Subcutaneous abdominal adipose tissue (tissue), 5 donors: Measurements from ENCODE around the gene ERC2.

Experiments used
- H3K27ac ChIP-seq: one replicate; pipeline ENCODE4 v1.7.0; 2013; ENCODE audit warnings: low read depth, mild to moderate bottlenecking, inconsistent platforms, low read length, moderate library complexity
- H3K27me3 ChIP-seq, 5 donors: one replicate each; pipeline ENCODE4 v1.7.0; 2013; ENCODE audit warnings: low read length in 5 of 5, inconsistent platforms in 1 of 5; ENCODE audit not compliant: control insufficient read depth in 5 of 5, insufficient read depth in 4 of 5
- H3K36me3 ChIP-seq, 5 donors: one replicate each; pipeline ENCODE4 v1.7.0; 2013; ENCODE audit warnings: low read length in 5 of 5; ENCODE audit not compliant: control insufficient read depth in 5 of 5, insufficient read depth in 5 of 5
- H3K4me1 ChIP-seq, 5 donors: one replicate each; pipeline ENCODE4 v1.7.0; 2013; ENCODE audit warnings: low read length in 5 of 5, mild to moderate bottlenecking in 3 of 5, moderate library complexity in 1 of 5; ENCODE audit not compliant: control insufficient read depth in 5 of 5, insufficient read depth in 5 of 5
- H3K4me3 ChIP-seq, 5 donors: one replicate each; pipeline ENCODE4 v1.7.0; 2013; ENCODE audit warnings: low read length in 5 of 5, low read depth in 1 of 5
- H3K9ac ChIP-seq, 5 donors: one replicate each; pipeline ENCODE4 v1.7.0; 2013; ENCODE audit warnings: low read length in 5 of 5, mild to moderate bottlenecking in 4 of 5, moderate library complexity in 3 of 5
- H3K9me3 ChIP-seq, 5 donors: one replicate each; pipeline ENCODE4 v1.7.0; 2013; ENCODE audit warnings: low read length in 5 of 5; ENCODE audit not compliant: control insufficient read depth in 5 of 5
- donor health status: healthy.
- donor health status: healthy.
- donor health status: healthy.
- donor health status: healthy.
- donor health status: healthy.

ERC2 gene

DNA sequence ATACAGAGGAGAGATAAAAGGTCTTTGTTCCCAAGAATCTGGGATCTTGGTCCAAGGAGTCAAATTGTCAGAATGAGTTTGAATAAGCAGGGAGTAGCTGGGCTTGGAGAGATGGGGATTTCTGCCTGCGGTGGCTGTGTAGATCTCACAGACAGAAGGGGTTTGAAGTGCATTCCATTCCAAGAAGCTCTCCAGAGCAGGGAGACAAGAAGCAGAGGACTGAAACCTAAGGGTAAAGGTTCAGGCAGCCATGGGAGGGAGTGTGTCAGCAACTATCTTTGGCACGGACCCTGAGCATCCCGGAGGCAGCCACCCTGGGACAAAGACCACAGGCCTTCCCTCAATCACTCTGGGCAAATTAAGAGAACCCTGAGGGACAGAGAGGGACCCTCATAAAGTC, 558.9 kb downstream of the ERC2 start:
- Histone ChIP-seq H3K27ac (no peak overlapping the region), H3K27me3 (peaks cover 0 to 4% (median 0%) of the 10 kb centered on the region in 5 donors), H3K36me3 (no peaks in the 10 kb centered on the region), H3K9ac (no peak overlapping the region), H3K9me3 (no peaks in the 10 kb centered on the region), H3K4me1 (no peaks in the 10 kb centered on the region), H3K4me3 (no peak overlapping the region)

DNA sequence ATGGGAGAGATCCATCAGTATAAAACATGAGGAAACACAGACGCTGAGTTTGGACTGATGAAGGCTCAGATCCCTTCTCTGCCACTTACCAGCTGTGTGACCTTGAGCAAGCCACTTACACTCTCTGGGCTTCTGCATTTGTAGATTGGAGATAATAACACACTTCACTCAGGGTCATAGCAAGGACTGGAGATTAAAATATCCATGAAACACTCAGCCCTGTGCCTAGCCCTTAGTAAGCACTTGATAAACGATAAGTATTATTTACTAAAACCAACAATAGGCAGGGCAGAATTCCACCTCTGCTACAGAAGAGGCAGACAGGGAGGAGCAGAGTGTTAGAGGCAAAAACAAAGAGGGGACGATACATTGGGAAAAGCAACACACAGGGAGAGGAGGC, 560.7 kb downstream of the ERC2 start:
- no peaks in the 10 kb centered on the region for H3K4me1 ChIP-seq
- H3K9ac ChIP-seq: no peak overlapping the region
- no peak overlapping the region for H3K4me3 ChIP-seq
- H3K36me3 ChIP-seq: no peaks in the 10 kb centered on the region
- H3K27me3 ChIP-seq: peaks cover 0 to 4% (median 0%) of the 10 kb centered on the region in 5 donors
- H3K27ac ChIP-seq: no peak overlapping the region
- H3K9me3 ChIP-seq: no peaks in the 10 kb centered on the region

DNA sequence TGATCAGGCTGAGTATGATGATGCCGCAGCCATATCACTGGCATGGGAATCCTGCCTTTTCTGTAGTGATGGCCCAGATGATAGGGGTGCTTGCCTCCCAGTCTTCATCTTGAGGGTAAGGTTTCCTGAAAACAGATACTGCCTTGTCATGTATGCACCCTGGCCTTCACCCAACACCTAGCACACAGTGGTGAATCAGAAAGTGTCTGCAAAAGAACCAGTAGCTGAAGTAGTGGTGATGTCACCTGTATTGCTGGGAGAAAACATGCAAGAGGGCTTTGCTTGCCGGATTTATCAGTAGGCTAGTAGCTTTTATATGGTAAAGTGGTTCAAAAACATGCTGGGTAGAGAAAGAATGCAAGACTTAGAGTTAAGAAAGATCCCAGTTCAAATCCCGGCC, 561.4 kb downstream of the ERC2 start:
- H3K27ac ChIP-seq: no peak overlapping the region
- H3K27me3 ChIP-seq: peaks cover 0 to 4% (median 0%) of the 10 kb centered on the region in 5 donors
- H3K9me3 ChIP-seq: no peaks in the 10 kb centered on the region
- no peaks in the 10 kb centered on the region for H3K36me3 ChIP-seq
- H3K4me3 ChIP-seq: no peak overlapping the region
- H3K4me1 ChIP-seq: no peaks in the 10 kb centered on the region
- no peak overlapping the region for H3K9ac ChIP-seq

DNA sequence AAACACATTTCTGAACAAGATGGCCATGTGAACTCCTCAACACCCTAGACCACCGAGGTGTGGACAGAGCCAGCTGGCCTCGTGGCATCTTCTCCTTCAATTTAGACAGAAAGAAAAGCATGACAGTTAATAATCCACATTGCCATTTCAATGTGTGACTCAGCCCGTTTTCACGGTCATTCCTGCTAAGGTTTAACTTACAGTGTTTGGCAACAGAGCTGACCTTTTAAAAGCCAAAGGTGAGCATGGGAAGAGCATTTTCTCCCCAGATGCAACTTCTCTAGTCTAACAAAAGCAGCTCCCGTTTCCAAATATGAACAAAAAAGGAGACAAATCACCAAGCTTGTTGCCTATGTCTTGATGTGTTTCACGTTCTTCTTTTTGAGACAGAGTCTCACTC, 563.6 kb downstream of the ERC2 start:
- no peak overlapping the region for H3K4me3 ChIP-seq
- H3K27ac ChIP-seq: no peak overlapping the region
- H3K4me1 ChIP-seq: no peaks in the 10 kb centered on the region
- H3K36me3 ChIP-seq: no peaks in the 10 kb centered on the region
- H3K9me3 ChIP-seq: no peaks in the 10 kb centered on the region
- peaks cover 0 to 4% (median 0%) of the 10 kb centered on the region in 5 donors for H3K27me3 ChIP-seq
- no peak overlapping the region for H3K9ac ChIP-seq

DNA sequence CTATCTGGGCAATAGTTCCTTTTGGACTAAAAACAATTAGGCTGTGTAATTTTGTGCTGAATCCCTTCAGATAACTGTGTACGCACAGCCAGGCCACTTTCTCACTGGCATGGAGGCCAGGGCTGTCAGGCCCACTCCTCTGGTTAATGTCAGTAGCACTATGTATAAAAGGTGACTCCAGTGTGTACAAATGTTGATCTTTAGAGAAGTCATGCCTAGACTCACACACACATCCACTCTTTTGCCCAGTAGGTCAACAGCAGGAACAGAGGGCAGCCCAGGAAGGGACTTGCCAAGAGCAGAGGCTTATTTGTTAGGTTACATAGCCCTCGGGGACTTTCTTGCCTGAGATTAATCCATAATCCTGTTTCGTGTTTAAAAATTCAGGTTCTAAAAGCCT, 564.6 kb downstream of the ERC2 start:
- H3K9me3 ChIP-seq: no peaks in the 10 kb centered on the region
- H3K36me3 ChIP-seq: no peaks in the 10 kb centered on the region
- H3K4me3 ChIP-seq: no peak overlapping the region
- no peaks in the 10 kb centered on the region for H3K4me1 ChIP-seq
- no peak overlapping the region for H3K27ac ChIP-seq
- peaks cover 0 to 4% (median 0%) of the 10 kb centered on the region in 5 donors for H3K27me3 ChIP-seq
- no peak overlapping the region for H3K9ac ChIP-seq

DNA sequence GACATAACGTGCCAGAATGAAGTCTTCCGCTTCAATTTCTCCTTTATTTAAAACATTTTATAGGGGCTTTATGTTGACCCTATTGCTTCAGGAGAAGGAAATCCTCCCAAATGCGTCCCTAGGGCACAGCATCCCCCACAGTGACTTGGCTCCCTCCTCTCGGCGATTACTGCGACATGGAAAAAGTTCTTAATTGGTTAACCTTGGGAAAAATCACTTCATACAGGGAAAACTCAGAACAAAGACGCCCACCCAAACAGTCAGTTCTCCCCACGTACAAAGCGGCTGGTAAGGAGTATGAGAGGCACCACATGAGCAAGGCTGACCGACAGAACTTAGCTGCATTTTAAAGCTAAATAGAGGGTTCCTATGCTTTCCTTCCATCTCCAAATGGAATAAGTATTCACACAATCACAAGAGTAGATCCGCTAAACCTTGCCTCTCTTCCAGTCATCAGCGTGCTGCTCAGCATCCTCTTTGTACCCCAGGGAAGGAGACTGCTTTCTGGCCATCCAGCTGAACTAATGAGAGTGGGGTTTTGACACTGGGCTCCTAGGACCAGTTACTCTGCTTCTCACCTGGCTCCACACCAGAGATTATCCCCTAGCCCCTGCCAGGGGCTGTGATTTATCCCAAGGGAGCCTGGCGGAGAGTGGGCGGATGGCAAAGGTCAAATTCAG, 565.9 kb downstream of the ERC2 start:
- Histone ChIP-seq H3K9me3 (no peaks in the 10 kb centered on the region), H3K9ac (no peak overlapping the region), H3K36me3 (no peaks in the 10 kb centered on the region), H3K4me3 (no peak overlapping the region), H3K27me3 (no peaks in the 10 kb centered on the region), H3K27ac (no peak overlapping the region), H3K4me1 (no peaks in the 10 kb centered on the region)

DNA sequence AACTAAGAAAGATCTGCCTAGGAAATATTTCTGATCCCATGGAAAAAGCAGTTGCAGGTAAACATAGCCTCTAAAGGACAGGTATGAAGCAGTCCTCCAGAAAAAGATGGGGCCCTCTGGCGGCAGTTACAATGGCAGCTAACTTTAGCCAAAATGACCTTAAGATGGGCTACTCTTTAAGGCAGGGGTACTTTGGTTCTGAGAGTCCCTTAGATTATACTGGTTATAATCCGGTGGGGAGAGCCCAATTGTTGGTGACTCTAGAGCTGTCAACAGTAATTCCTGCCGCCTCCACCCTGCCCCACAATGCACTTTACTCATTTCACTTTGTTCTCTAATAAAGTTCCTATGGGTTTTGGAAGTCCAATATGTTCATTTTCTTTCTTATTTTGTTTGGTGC, 568.4 kb downstream of the ERC2 start:
- H3K36me3 ChIP-seq: no peaks in the 10 kb centered on the region
- H3K9ac ChIP-seq: no peak overlapping the region
- H3K9me3 ChIP-seq: no peaks in the 10 kb centered on the region
- H3K4me3 ChIP-seq: no peak overlapping the region
- no peaks in the 10 kb centered on the region for H3K4me1 ChIP-seq
- H3K27me3 ChIP-seq: peaks cover 0 to 3% (median 0%) of the 10 kb centered on the region in 5 donors
- H3K27ac ChIP-seq: no peak overlapping the region

DNA sequence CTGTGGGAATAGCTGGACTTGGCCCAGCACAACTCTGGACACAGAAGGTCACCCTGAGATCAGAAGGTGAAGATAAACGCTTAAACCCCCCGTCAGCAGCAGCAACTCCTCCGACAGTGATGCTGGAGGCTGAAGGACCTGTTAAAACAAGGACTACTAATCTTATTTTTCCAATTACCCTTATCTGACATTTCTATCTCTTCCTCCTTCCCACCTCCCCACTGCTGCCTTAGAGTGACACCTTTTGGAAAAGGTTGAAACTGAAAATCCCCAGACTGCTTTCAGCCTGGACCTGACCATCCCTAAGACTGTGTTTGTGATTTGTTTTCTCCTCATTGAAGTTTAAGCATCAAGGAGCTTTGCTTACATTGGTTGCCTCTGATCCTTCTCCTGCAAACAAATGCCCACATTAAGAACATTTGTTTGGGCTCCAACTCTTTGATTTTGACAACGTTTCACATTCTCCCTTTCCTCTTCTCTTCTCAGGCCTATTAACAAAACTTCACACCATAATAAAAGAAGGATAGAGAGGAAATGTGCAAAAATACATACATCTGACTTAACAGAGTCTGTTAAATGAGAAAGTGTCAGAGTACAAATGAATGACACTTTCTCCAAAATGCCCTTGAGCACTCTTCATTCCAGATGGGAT, 570.6 kb downstream of the ERC2 start:
- no peak overlapping the region for H3K4me3 ChIP-seq
- no peak overlapping the region for H3K27ac ChIP-seq
- no peak overlapping the region for H3K9ac ChIP-seq
- no peaks in the 10 kb centered on the region for H3K4me1 ChIP-seq
- H3K27me3 ChIP-seq: peaks cover 0 to 3% (median 0%) of the 10 kb centered on the region in 5 donors
- H3K9me3 ChIP-seq: no peaks in the 10 kb centered on the region
- H3K36me3 ChIP-seq: no peaks in the 10 kb centered on the region

DNA sequence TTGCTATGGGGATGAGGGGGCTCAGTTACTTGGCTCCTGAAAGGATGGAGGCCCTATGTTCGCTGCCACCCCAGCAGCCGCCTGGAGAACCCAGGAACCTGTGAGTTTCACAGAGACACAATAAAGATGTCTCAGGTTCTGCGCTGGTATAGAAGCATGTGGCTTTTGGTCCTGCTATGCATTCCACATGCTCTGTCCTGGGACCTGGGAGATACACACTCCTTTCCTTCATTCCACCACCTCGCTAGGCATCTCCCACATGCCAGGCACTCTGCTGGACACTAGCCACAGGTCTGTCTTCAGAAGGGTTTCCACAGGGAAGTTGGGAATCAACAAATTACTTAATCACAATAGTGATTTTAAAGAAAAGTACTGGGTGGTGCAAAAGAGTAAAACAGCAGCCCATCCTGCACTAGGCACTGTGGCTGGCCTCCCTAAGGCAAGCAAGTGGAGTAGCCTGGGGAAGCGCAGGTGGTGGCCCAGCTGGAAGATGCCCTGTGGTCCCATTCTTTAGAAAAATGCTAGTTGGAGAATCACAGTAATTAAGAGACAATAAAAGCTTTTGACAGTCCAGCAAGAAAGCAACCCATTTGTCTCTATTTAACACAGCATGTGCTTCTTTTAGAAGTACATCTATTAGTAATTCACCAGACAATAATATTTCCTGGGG, 572.2 kb downstream of the ERC2 start:
- H3K9me3 ChIP-seq: no peaks in the 10 kb centered on the region
- no peaks in the 10 kb centered on the region for H3K4me1 ChIP-seq
- H3K36me3 ChIP-seq: no peaks in the 10 kb centered on the region
- peaks cover 0 to 3% (median 0%) of the 10 kb centered on the region in 5 donors for H3K27me3 ChIP-seq
- H3K4me3 ChIP-seq: no peak overlapping the region
- H3K27ac ChIP-seq: no peak overlapping the region
- no peak overlapping the region for H3K9ac ChIP-seq

DNA sequence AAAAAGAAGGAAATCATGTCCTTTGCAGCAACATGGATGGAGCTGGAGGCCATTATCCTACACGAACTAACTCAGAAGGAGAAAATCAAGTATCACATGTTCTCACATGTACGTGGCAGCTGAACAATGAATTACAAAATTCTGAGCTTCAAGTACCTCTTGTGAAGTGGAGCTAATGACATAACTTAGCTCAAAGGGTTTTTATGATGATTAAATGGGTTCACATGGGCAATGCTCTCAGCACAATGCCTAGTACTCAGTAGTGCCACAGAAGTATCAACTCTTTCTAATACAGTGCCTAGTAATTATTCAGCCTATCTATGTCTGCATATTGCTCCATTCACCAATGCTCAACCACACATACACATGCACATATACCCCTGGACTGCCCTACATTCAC, 573.7 kb downstream of the ERC2 start:
- Histone ChIP-seq H3K4me3 (no peak overlapping the region), H3K27ac (no peak overlapping the region), H3K9ac (no peak overlapping the region), H3K27me3 (peaks cover 0 to 3% (median 0%) of the 10 kb centered on the region in 5 donors), H3K36me3 (no peaks in the 10 kb centered on the region), H3K9me3 (no peaks in the 10 kb centered on the region), H3K4me1 (no peaks in the 10 kb centered on the region)
